ENCODE data around the gene CEP112.
"Not testable (repeated sequence)": the region's sequence is repeated elsewhere in the genome, so short reads cannot be mapped to it uniquely, and the experiment has no call there.

Gene CEP112

GRCh38 chr17:65813306-65813705 is 378.6 kb downstream of the CEP112 start:
- Histone ChIP-seq H4K91ac (ENCODE audit: low read depth, low read length) (no peak overlapping the region), H3K36me3 (ENCODE audit: control insufficient read depth in 1 of 2, insufficient read depth in 2 of 2, low read length in 2 of 2) (no peaks in the 10 kb centered on the region), H3K79me1 (ENCODE audit: low read length) (no peaks in the 10 kb centered on the region), H3K4me3 (ENCODE audit: low read depth, low read length) (no peak overlapping the region), H3K27me3 (ENCODE audit: insufficient read depth, low read length) (no peaks in the 10 kb centered on the region), H3K9ac (ENCODE audit: low read length) (no peak overlapping the region), H3K23ac (ENCODE audit: low read length) (no peak overlapping the region), H2AFZ (ENCODE audit: insufficient read depth, low read length, poor library complexity) (no peak overlapping the region), H3K4me2 (ENCODE audit: low read length) (no peak overlapping the region), H3K9me3 (ENCODE audit: insufficient read depth, low read depth, low read length) (no peaks in the 10 kb centered on the region), H3K27ac (ENCODE audit: low read depth, low read length) (no peak overlapping the region), H3K18ac (ENCODE audit: low read length) (no peak overlapping the region), H3K4ac (ENCODE audit: low read depth, low read length) (no peak overlapping the region), H3K79me2 (ENCODE audit: control insufficient read depth, insufficient read depth, low read length, poor library complexity) (no peaks in the 10 kb centered on the region), H3K14ac (ENCODE audit: low read length) (no peak overlapping the region), H4K8ac (ENCODE audit: low read depth, low read length) (no peak overlapping the region), H2BK12ac (ENCODE audit: low read length) (no peak overlapping the region), H4K12ac (ENCODE audit: low read depth, low read length) (no peak overlapping the region), H3K4me1 (ENCODE audit: control insufficient read depth in 1 of 2, insufficient read depth in 2 of 2, low read length in 2 of 2) (no peaks in the 10 kb centered on the region), H2BK5ac (ENCODE audit: low read depth, low read length, poor library complexity) (no peak overlapping the region), H2BK120ac (ENCODE audit: insufficient read depth, low read length, poor library complexity) (no peak overlapping the region), H2AK5ac (ENCODE audit: low read length) (no peak overlapping the region)
- DNase-seq, result no peak
- WGBS (ENCODE audit: extremely low coverage, insufficient coverage, insufficient read length), result no CpG with 5 or more reads among the region's 3 CpGs

- H3K4me3 ChIP-seq (ENCODE audit: low read depth, low read length), result no peak overlapping the region
- no peaks in the 10 kb centered on the region for H3K79me2 ChIP-seq (ENCODE audit: control insufficient read depth, insufficient read depth, low read length, poor library complexity)
- no peaks in the 10 kb centered on the region for H3K4me1 ChIP-seq (ENCODE audit: control insufficient read depth in 1 of 2, insufficient read depth in 2 of 2, low read length in 2 of 2)
- H3K36me3 ChIP-seq (ENCODE audit: control insufficient read depth in 1 of 2, insufficient read depth in 2 of 2, low read length in 2 of 2), result no peaks in the 10 kb centered on the region
- no peak overlapping the region for H4K12ac ChIP-seq (ENCODE audit: low read depth, low read length)
- H3K27ac ChIP-seq (ENCODE audit: low read depth, low read length), result no peak overlapping the region
- no peak overlapping the region for H3K4ac ChIP-seq (ENCODE audit: low read depth, low read length)
- no peak overlapping the region for H3K14ac ChIP-seq (ENCODE audit: low read length)
- no peak overlapping the region for H2BK5ac ChIP-seq (ENCODE audit: low read depth, low read length, poor library complexity)
- peaks cover 7% of the 10 kb centered on the region for H3K9me3 ChIP-seq (ENCODE audit: insufficient read depth, low read depth, low read length)
- H3K9ac ChIP-seq (ENCODE audit: low read length), result no peak overlapping the region
- H3K18ac ChIP-seq (ENCODE audit: low read length), result no peak overlapping the region
- DNase-seq, result no peak
- H2AK5ac ChIP-seq (ENCODE audit: low read length), result no peak overlapping the region
- H3K79me1 ChIP-seq (ENCODE audit: low read length), result no peaks in the 10 kb centered on the region
- no peak overlapping the region for H4K91ac ChIP-seq (ENCODE audit: low read depth, low read length)
- H3K23ac ChIP-seq (ENCODE audit: low read length), result no peak overlapping the region
- no CpG with 5 or more reads among the region's 3 CpGs for WGBS (ENCODE audit: extremely low coverage, insufficient coverage, insufficient read length)
- H3K27me3 ChIP-seq (ENCODE audit: insufficient read depth, low read length), result no peaks in the 10 kb centered on the region
- H2BK12ac ChIP-seq (ENCODE audit: low read length), result no peak overlapping the region
- H4K8ac ChIP-seq (ENCODE audit: low read depth, low read length), result no peak overlapping the region
- no peak overlapping the region for H2AFZ ChIP-seq (ENCODE audit: insufficient read depth, low read length, poor library complexity)
- H2BK120ac ChIP-seq (ENCODE audit: insufficient read depth, low read length, poor library complexity), result no peak overlapping the region
- H3K4me2 ChIP-seq (ENCODE audit: low read length), result no peak overlapping the region
Measured at GRCh38 chr17:65811043-65811442, 380.9 kb downstream of the CEP112 start.

GRCh38 chr17:65809366-65809765 is 382.6 kb downstream of the CEP112 start:
- Histone ChIP-seq H2BK12ac (ENCODE audit: low read length) (no peak overlapping the region), H3K9me3 (ENCODE audit: insufficient read depth, low read depth, low read length) (peaks cover 7% of the 10 kb centered on the region), H4K12ac (ENCODE audit: low read depth, low read length) (no peak overlapping the region), H3K9ac (ENCODE audit: low read length) (no peak overlapping the region), H3K14ac (ENCODE audit: low read length) (no peak overlapping the region), H3K79me1 (ENCODE audit: low read length) (no peaks in the 10 kb centered on the region), H3K4me2 (ENCODE audit: low read length) (no peak overlapping the region), H2BK5ac (ENCODE audit: low read depth, low read length, poor library complexity) (no peak overlapping the region), H3K18ac (ENCODE audit: low read length) (no peak overlapping the region), H3K36me3 (ENCODE audit: control insufficient read depth in 1 of 2, insufficient read depth in 2 of 2, low read length in 2 of 2) (no peaks in the 10 kb centered on the region), H3K4ac (ENCODE audit: low read depth, low read length) (no peak overlapping the region), H2AFZ (ENCODE audit: insufficient read depth, low read length, poor library complexity) (no peak overlapping the region), H3K4me3 (ENCODE audit: low read depth, low read length) (no peak overlapping the region), H4K91ac (ENCODE audit: low read depth, low read length) (no peak overlapping the region), H3K4me1 (ENCODE audit: control insufficient read depth in 1 of 2, insufficient read depth in 2 of 2, low read length in 2 of 2) (no peaks in the 10 kb centered on the region), H3K27ac (ENCODE audit: low read depth, low read length) (no peak overlapping the region), H3K23ac (ENCODE audit: low read length) (no peak overlapping the region), H2AK5ac (ENCODE audit: low read length) (no peak overlapping the region), H3K27me3 (ENCODE audit: insufficient read depth, low read length) (no peaks in the 10 kb centered on the region), H3K79me2 (ENCODE audit: control insufficient read depth, insufficient read depth, low read length, poor library complexity) (no peaks in the 10 kb centered on the region), H4K8ac (ENCODE audit: low read depth, low read length) (no peak overlapping the region), H2BK120ac (ENCODE audit: insufficient read depth, low read length, poor library complexity) (no peak overlapping the region)
- 100% methylated on average over 2 of the region's 2 CpGs for WGBS (ENCODE audit: extremely low coverage, insufficient coverage, insufficient read length)
- DNase-seq, result no peak

- H2BK12ac ChIP-seq (ENCODE audit: low read length); H2BK5ac ChIP-seq (ENCODE audit: low read depth, low read length, poor library complexity); H4K91ac ChIP-seq (ENCODE audit: low read depth, low read length); H4K8ac ChIP-seq (ENCODE audit: low read depth, low read length); H3K36me3 ChIP-seq (ENCODE audit: control insufficient read depth in 1 of 2, insufficient read depth in 2 of 2, low read length in 2 of 2); H3K4me3 ChIP-seq (ENCODE audit: low read depth, low read length); H3K4me2 ChIP-seq (ENCODE audit: low read length); H3K79me1 ChIP-seq (ENCODE audit: low read length); H4K12ac ChIP-seq (ENCODE audit: low read depth, low read length); H3K27me3 ChIP-seq (ENCODE audit: insufficient read depth, low read length); H3K27ac ChIP-seq (ENCODE audit: low read depth, low read length); H2BK120ac ChIP-seq (ENCODE audit: insufficient read depth, low read length, poor library complexity); H3K23ac ChIP-seq (ENCODE audit: low read length); H3K9ac ChIP-seq (ENCODE audit: low read length); H3K4me1 ChIP-seq (ENCODE audit: control insufficient read depth in 1 of 2, insufficient read depth in 2 of 2, low read length in 2 of 2); H3K4ac ChIP-seq (ENCODE audit: low read depth, low read length); DNase-seq; H3K14ac ChIP-seq (ENCODE audit: low read length); H2AK5ac ChIP-seq (ENCODE audit: low read length); H3K18ac ChIP-seq (ENCODE audit: low read length); H3K79me2 ChIP-seq (ENCODE audit: control insufficient read depth, insufficient read depth, low read length, poor library complexity); H2AFZ ChIP-seq (ENCODE audit: insufficient read depth, low read length, poor library complexity); H3K9me3 ChIP-seq (ENCODE audit: insufficient read depth, low read depth, low read length): not testable (repeated sequence)
- no CpG with 5 or more reads among the region's 1 CpG for WGBS (ENCODE audit: extremely low coverage, insufficient coverage, insufficient read length)
Measured at GRCh38 chr17:65808566-65808965, 383.4 kb downstream of the CEP112 start.
